Esophagus muscularis mucosa (tissue), 4 donors: ENCODE measurements around the gene SOWAHA.

Experiments
- CTCF ChIP-seq, 3 experiments: fragments of 200-600 bp in 2 of 3; fragments of 450-650 bp in 1 of 3; sonication (generic) in 2 of 3; IDR thresholded peaks; one replicate each; pipeline ENCODE4 v1.5.1; 2017 to 2019; ENCODE audit warnings: antibody characterized with exemption in 3 of 3, mild to moderate bottlenecking in 2 of 3, moderate library complexity in 1 of 3
- EP300 ChIP-seq: sonication (generic); formaldehyde crosslinking; IDR thresholded peaks from one replicate; pipeline ENCODE4 v1.6.1; 2017; ENCODE audit warnings: antibody characterized with exemption
- POLR2AphosphoS5 ChIP-seq, 2 donors: sonication (generic); formaldehyde crosslinking; IDR thresholded peaks; one replicate each; pipeline ENCODE4 v1.6.1; 2017; ENCODE audit warnings: antibody characterized with exemption in 2 of 2

GRCh38 chr5:132773114-132773513 lies 40.0 kb upstream of the SOWAHA start:
- no peak for TF ChIP-seq CTCF (IDR thresholded peaks at IDR 0.05)
- no peak for TF ChIP-seq EP300
- TF ChIP-seq POLR2AphosphoS5 (IDR thresholded peaks at IDR 0.05): no peak
